H9 (cell line): Measurements from ENCODE around the gene ZNF205. TPM values are rescaled to one million over a fixed set of nuclear protein-coding genes. Genes with fewer than 3 reads are reported as not detected.
A peak's percentile ranks its signal among the peaks of the same experiment; 100 is the strongest.
"Not testable (repeated sequence)": the region's sequence is repeated elsewhere in the genome, so short reads cannot be mapped to it uniquely, and the experiment has no call there.

Experiments used
- DNase-seq: peaks from one replicate; pipeline ENCODE4 v3.0.0-alpha.2; 2017
- H2AFZ ChIP-seq: one replicate; pipeline ENCODE4 v1.6.1; 2013; ENCODE audit warnings: mild to moderate bottlenecking, low read length, control low read depth, moderate library complexity
- H2AK5ac ChIP-seq: 2 replicates; pipeline ENCODE4 v1.6.1; 2013; ENCODE audit warnings: low read length, control low read depth, mixed read lengths; ENCODE audit not compliant: insufficient read length
- H2BK120ac ChIP-seq: one replicate; pipeline ENCODE4 v1.6.1; 2013; ENCODE audit warnings: low read depth, mild to moderate bottlenecking, low read length, control low read depth, inconsistent platforms; ENCODE audit not compliant: poor library complexity, severe bottlenecking
- H2BK12ac ChIP-seq: 2 replicates; pipeline ENCODE4 v1.6.1; 2013; ENCODE audit warnings: low read length, control low read depth, mixed read lengths, low read depth; ENCODE audit not compliant: insufficient read length
- H2BK15ac ChIP-seq: 2 replicates; pipeline ENCODE4 v1.6.1; 2013; ENCODE audit warnings: low read depth, low read length, control low read depth
- H2BK20ac ChIP-seq: one replicate; pipeline ENCODE4 v1.6.1; 2013; ENCODE audit warnings: low read depth, mild to moderate bottlenecking, low read length, control low read depth, inconsistent platforms; ENCODE audit not compliant: poor library complexity, severe bottlenecking
- H2BK5ac ChIP-seq: 2 replicates; pipeline ENCODE4 v1.6.1; 2013; ENCODE audit warnings: low read length, control low read depth, mixed read lengths; ENCODE audit not compliant: insufficient read length
- H3K14ac ChIP-seq: 2 replicates; pipeline ENCODE4 v1.6.1; 2013; ENCODE audit warnings: low read length, control low read depth; ENCODE audit not compliant: insufficient read depth
- H3K18ac ChIP-seq: 2 replicates; pipeline ENCODE4 v1.6.1; 2013; ENCODE audit warnings: low read depth, mild to moderate bottlenecking, mixed read lengths, low read length, control low read depth; ENCODE audit not compliant: insufficient read length
- H3K23ac ChIP-seq: 2 replicates; pipeline ENCODE4 v1.6.1; 2013; ENCODE audit warnings: low read length, control low read depth, mixed read lengths, low read depth; ENCODE audit not compliant: insufficient read length
- H3K23me2 ChIP-seq: 2 replicates; pipeline ENCODE4 v1.6.1; 2013; ENCODE audit warnings: low read depth, mild to moderate bottlenecking, mixed read lengths, low read length, control low read depth; ENCODE audit not compliant: insufficient read length, poor library complexity, severe bottlenecking
- H3K27ac ChIP-seq: 2 replicates; pipeline ENCODE4 v1.5.1; 2013; ENCODE audit warnings: low read length, control low read depth, mixed read lengths, low read depth; ENCODE audit not compliant: insufficient read length
- H3K27me3 ChIP-seq: 2 replicates; pipeline ENCODE4 v1.6.1; 2013; ENCODE audit warnings: low read length, control low read depth, inconsistent platforms; ENCODE audit not compliant: insufficient read depth
- H3K4ac ChIP-seq: 2 replicates; pipeline ENCODE4 v1.6.1; 2013; ENCODE audit warnings: low read depth, mild to moderate bottlenecking, control low read depth, inconsistent platforms, low read length, moderate library complexity
- H3K4me1 ChIP-seq: 2 replicates; pipeline ENCODE4 v1.6.1; 2013; ENCODE audit warnings: low read length, control low read depth, inconsistent platforms; ENCODE audit not compliant: insufficient read depth
- H3K4me2 ChIP-seq: 2 replicates; pipeline ENCODE4 v1.6.1; 2013; ENCODE audit warnings: low read length, control low read depth, mixed read lengths; ENCODE audit not compliant: insufficient read length, insufficient read depth
- H3K56ac ChIP-seq: 2 replicates; pipeline ENCODE4 v1.6.1; 2013; ENCODE audit warnings: low read depth, mild to moderate bottlenecking, mixed read lengths, low read length, control low read depth; ENCODE audit not compliant: insufficient read length
- H3K79me1 ChIP-seq: 2 replicates; pipeline ENCODE4 v1.6.1; 2013; ENCODE audit warnings: low read depth, mild to moderate bottlenecking, moderate library complexity, low read length, control low read depth, inconsistent platforms; ENCODE audit not compliant: insufficient read depth, poor library complexity, severe bottlenecking
- H3K79me2 ChIP-seq: 2 replicates; pipeline ENCODE4 v1.6.1; 2013; ENCODE audit warnings: low read length, control low read depth, inconsistent platforms; ENCODE audit not compliant: insufficient read depth
- H3K9ac ChIP-seq: 2 replicates; pipeline ENCODE4 v1.6.1; 2013; ENCODE audit warnings: low read length, control low read depth, mixed read lengths; ENCODE audit not compliant: insufficient read length; ENCODE audit errors: extremely low read depth
- H3K9me3 ChIP-seq: one replicate; pipeline ENCODE4 v1.6.1; 2013; ENCODE audit warnings: low read depth, low read length, inconsistent platforms; ENCODE audit not compliant: control insufficient read depth
- H3T11ph ChIP-seq: one replicate; pipeline ENCODE4 v1.6.1; 2013; ENCODE audit warnings: mild to moderate bottlenecking, low read length, control low read depth, inconsistent platforms
- H4K20me1 ChIP-seq: one replicate; pipeline ENCODE4 v1.6.1; 2013; ENCODE audit not compliant: control insufficient read depth, insufficient read length, insufficient read depth
- H4K5ac ChIP-seq: 2 replicates; pipeline ENCODE4 v1.6.1; 2013; ENCODE audit warnings: low read depth, mild to moderate bottlenecking, mixed read lengths, low read length, control low read depth; ENCODE audit not compliant: insufficient read length
- H4K8ac ChIP-seq: replicated peaks from 2 replicates; pipeline ENCODE4 v1.6.1; 2013; ENCODE audit warnings: low read length, control low read depth, mixed read lengths, low read depth; ENCODE audit not compliant: insufficient read length
- H4K91ac ChIP-seq: 2 replicates; pipeline ENCODE4 v1.6.1; 2013; ENCODE audit warnings: low read depth, mild to moderate bottlenecking, moderate library complexity, mixed read lengths, low read length, control low read depth; ENCODE audit not compliant: insufficient read length
- H3K27ac Mint-ChIP-seq, 3 experiments: 2 replicates in 2 of 3; 3 replicates in 1 of 3; pipeline ENCODE4 v1.8.0; 2020 to 2021; ENCODE audit warnings: mixed read lengths in 3 of 3, mild to moderate bottlenecking in 1 of 3, moderate library complexity in 1 of 3
- H3K27me3 Mint-ChIP-seq: 2 replicates; pipeline ENCODE4 v1.8.0; 2021; ENCODE audit warnings: low read depth, mild to moderate bottlenecking, moderate library complexity, mixed read lengths
- H3K36me3 Mint-ChIP-seq, 3 experiments: 2 replicates in 2 of 3; 3 replicates in 1 of 3; pipeline ENCODE4 v1.8.0; 2020 to 2021; ENCODE audit warnings: low read depth in 3 of 3, mixed read lengths in 3 of 3; ENCODE audit not compliant: insufficient read depth in 1 of 3
- H3K4me1 Mint-ChIP-seq, 2 experiments: 2 replicates each; pipeline ENCODE4 v1.8.0; 2020; ENCODE audit warnings: mixed read lengths in 2 of 2
- H3K4me3 Mint-ChIP-seq, 2 experiments: 2 replicates in 1 of 2; 3 replicates in 1 of 2; pipeline ENCODE4 v1.8.0; 2020 to 2021; ENCODE audit warnings: mild to moderate bottlenecking in 2 of 2, mixed read lengths in 2 of 2, moderate library complexity in 1 of 2
- H3K9me3 Mint-ChIP-seq, 2 experiments: 2 replicates in 1 of 2; 3 replicates in 1 of 2; pipeline ENCODE4 v1.8.0; 2020; ENCODE audit warnings: mild to moderate bottlenecking in 2 of 2, mixed read lengths in 2 of 2, moderate library complexity in 1 of 2
- WGBS: extraction: QIAGEN DNeasy Blood & Tissue Kit; methylation state at CpG from one replicate; pipeline ENCODE4 v1.1.7; 2013; ENCODE audit warnings: missing lambda C conversion rate, low lambda C conversion rate, mixed read lengths; ENCODE audit not compliant: insufficient read length; ENCODE audit errors: extremely low coverage; 5-methylcytosine and 5-hydroxymethylcytosine counted together
- total RNA-seq: library from RNA; stranded (reverse); gene quantifications from 2 replicates; pipeline ENCODE4 v1.2.1, GENCODE V29; 2021
- TF ChIP-seq, protein P1 (sequence below): fragments of 200-600 bp; sonication (generic); conservative IDR thresholded peaks from 3 replicates; pipeline ENCODE4 v1.8.0; 2021; ENCODE audit warnings: antibody characterized with exemption, mild to moderate bottlenecking

ZNF205 gene
- total RNA-seq, 1 experiment from 2014 or later = 16.8 TPM

DNA sequence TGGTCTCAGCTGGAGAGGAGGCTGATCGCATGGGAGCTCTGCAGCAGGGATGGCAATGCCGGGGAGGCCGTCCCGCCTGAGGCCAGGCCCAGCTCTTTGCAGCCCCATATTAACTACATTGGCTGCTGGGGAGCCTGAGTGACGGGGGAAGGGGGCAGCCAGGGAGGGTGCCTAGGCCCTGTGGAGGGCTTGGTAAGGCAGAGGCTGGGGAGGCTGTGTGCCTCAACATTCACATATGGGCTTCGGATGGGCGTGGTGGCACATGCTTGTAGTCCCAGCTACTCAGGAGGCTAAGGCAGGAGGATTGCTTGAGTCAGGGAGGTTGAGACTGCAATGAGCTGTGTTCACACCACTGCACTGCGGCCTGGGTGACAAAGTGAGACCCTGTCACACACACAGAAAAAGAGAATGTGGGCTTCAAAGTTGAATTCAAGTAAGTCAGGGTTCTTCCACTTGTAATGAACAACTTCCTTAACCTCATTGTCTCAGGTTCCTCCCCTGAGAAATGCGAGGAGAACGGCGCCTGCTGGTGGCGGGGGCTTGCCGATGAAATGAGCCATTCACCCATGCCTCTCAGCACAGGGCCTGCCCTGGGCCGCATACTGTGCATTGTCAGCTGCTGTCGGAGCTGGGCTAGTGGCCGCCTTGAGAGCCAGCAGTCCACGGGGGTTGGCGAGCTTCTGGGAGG, 39.7 kb upstream of the ZNF205 start:
- TF ChIP-seq, protein P1, sequence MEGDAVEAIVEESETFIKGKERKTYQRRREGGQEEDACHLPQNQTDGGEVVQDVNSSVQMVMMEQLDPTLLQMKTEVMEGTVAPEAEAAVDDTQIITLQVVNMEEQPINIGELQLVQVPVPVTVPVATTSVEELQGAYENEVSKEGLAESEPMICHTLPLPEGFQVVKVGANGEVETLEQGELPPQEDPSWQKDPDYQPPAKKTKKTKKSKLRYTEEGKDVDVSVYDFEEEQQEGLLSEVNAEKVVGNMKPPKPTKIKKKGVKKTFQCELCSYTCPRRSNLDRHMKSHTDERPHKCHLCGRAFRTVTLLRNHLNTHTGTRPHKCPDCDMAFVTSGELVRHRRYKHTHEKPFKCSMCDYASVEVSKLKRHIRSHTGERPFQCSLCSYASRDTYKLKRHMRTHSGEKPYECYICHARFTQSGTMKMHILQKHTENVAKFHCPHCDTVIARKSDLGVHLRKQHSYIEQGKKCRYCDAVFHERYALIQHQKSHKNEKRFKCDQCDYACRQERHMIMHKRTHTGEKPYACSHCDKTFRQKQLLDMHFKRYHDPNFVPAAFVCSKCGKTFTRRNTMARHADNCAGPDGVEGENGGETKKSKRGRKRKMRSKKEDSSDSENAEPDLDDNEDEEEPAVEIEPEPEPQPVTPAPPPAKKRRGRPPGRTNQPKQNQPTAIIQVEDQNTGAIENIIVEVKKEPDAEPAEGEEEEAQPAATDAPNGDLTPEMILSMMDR = peak; percentile 45
- H2AK5ac ChIP-seq, H3K4ac ChIP-seq, H3K18ac ChIP-seq, H3K23me2 ChIP-seq, H2BK12ac ChIP-seq, H3K56ac ChIP-seq, H4K20me1 ChIP-seq, H3K27me3 ChIP-seq, H2BK5ac ChIP-seq, H2BK20ac ChIP-seq, H3K79me1 ChIP-seq, H2AFZ ChIP-seq, H4K5ac ChIP-seq, H4K91ac ChIP-seq, H3K9me3 ChIP-seq, H3K27ac ChIP-seq, H2BK15ac ChIP-seq, DNase-seq, H3T11ph ChIP-seq, H3K27ac Mint-ChIP-seq, H3K9ac ChIP-seq, H3K23ac ChIP-seq, H3K4me3 Mint-ChIP-seq, H3K14ac ChIP-seq, H3K79me2 ChIP-seq, H3K9me3 Mint-ChIP-seq, H3K4me2 ChIP-seq, H4K8ac ChIP-seq, H3K4me1 ChIP-seq, H3K36me3 Mint-ChIP-seq, H2BK120ac ChIP-seq: not testable (repeated sequence)
- Mint-ChIP-seq H3K4me1 (peaks cover 22 to 29% of the 10 kb centered on the region in 2 experiments), H3K27me3 (peaks cover 17% of the 10 kb centered on the region)
- no CpG with 5 or more reads among the region's 18 CpGs for WGBS
